Thoracic aorta (tissue), 2 donors: Measurements from ENCODE around the gene TLE3. TPM values are rescaled to one million over a fixed set of nuclear protein-coding genes. Genes with fewer than 3 reads are reported as not detected.

Source experiments
- ATAC-seq: fragments of 150-250 bp; one replicate; pipeline ENCODE4 v1.8.0; 2017; ENCODE audit warnings: low read depth; ENCODE audit not compliant: insufficient number of reproducible peaks, low FRiP score
- DNase-seq: peaks from one replicate; pipeline ENCODE4 v3.0.0-alpha.2; 2020; ENCODE audit warnings: low spot score
- H3K27ac ChIP-seq, 2 donors: fragments of 200-600 bp; sonication (generic); 1 replicate in 1 of 2; 2 replicates in 1 of 2; pipeline ENCODE4 v1.5.1; 2016; ENCODE audit warnings: mild to moderate bottlenecking in 2 of 2, moderate library complexity in 2 of 2
- H3K27me3 ChIP-seq: fragments of 200-600 bp; sonication (generic); replicated peaks from 2 replicates; pipeline ENCODE4 v1.6.0; 2016; ENCODE audit warnings: mild to moderate bottlenecking; ENCODE audit not compliant: insufficient read depth
- H3K36me3 ChIP-seq: fragments of 200-600 bp; sonication (generic); one replicate; pipeline ENCODE4 v1.5.1; 2016
- H3K4me1 ChIP-seq, 2 donors: fragments of 200-600 bp; sonication (generic); 1 replicate in 1 of 2; 2 replicates in 1 of 2; pipeline versions ENCODE4 v1.5.1 to v1.6.0; 2016; ENCODE audit warnings: low read depth in 2 of 2, mild to moderate bottlenecking in 1 of 2; ENCODE audit not compliant: control insufficient read depth in 1 of 2
- H3K4me3 ChIP-seq: fragments of 200-600 bp; sonication (generic); 2 replicates; pipeline ENCODE4 v1.5.1; 2016; ENCODE audit warnings: mild to moderate bottlenecking
- H3K9me3 ChIP-seq: fragments of 200-600 bp; sonication (generic); 2 replicates; pipeline ENCODE4 v1.5.1; 2016
- total RNA-seq, 2 donors: library from RNA; depleted of rRNA; stranded (reverse); fragments of >200 nt; gene quantifications; one replicate each; pipeline versions ENCODE4 v1.1.0 to v1.2.3, GENCODE V29; 2016
- TF ChIP-seq, protein P1 (sequence below): fragments of 200-600 bp; sonication (generic); IDR thresholded peaks from one replicate; pipeline ENCODE4 v1.5.1; 2019; ENCODE audit warnings: antibody characterized with exemption

The TLE3 gene
- total RNA-seq, 2 donors from 2014 or later: 78.3 to 124 TPM

DNA sequence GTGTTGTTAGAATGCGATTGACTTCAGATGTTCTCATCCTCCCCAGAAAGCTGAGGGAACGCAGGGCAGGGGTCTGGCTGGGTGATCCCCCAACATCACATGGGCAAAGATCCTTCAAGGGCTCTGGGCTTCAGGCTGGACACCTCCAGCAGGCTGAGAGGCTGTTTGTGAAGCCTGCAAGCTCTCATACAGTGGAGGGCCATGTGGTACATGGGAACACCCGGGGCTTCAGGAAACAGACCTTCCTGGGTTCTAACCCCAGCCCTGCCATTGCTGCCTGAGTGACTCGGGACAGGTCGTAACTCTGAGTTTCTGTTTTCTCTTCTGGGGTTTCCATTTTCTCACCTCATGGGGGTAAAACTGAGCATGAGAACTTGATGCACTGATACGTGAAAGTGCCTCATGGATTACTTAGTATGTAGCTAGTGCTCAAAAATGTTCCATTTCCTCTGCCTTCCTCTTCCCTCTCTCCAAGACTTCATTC is 81.2 kb downstream of the TLE3 start:
- Histone ChIP-seq H3K36me3 (no peaks in the 10 kb centered on the region), H3K9me3 (no peaks in the 10 kb centered on the region), H3K27me3 (no peaks in the 10 kb centered on the region), H3K27ac (no peak overlapping the region), H3K4me3 (no peak overlapping the region), H3K4me1 (no peaks in the 10 kb centered on the region)
- DNase-seq: no peak
- ATAC-seq: no peak
- TF ChIP-seq, protein P1, sequence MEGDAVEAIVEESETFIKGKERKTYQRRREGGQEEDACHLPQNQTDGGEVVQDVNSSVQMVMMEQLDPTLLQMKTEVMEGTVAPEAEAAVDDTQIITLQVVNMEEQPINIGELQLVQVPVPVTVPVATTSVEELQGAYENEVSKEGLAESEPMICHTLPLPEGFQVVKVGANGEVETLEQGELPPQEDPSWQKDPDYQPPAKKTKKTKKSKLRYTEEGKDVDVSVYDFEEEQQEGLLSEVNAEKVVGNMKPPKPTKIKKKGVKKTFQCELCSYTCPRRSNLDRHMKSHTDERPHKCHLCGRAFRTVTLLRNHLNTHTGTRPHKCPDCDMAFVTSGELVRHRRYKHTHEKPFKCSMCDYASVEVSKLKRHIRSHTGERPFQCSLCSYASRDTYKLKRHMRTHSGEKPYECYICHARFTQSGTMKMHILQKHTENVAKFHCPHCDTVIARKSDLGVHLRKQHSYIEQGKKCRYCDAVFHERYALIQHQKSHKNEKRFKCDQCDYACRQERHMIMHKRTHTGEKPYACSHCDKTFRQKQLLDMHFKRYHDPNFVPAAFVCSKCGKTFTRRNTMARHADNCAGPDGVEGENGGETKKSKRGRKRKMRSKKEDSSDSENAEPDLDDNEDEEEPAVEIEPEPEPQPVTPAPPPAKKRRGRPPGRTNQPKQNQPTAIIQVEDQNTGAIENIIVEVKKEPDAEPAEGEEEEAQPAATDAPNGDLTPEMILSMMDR: no peak

DNA sequence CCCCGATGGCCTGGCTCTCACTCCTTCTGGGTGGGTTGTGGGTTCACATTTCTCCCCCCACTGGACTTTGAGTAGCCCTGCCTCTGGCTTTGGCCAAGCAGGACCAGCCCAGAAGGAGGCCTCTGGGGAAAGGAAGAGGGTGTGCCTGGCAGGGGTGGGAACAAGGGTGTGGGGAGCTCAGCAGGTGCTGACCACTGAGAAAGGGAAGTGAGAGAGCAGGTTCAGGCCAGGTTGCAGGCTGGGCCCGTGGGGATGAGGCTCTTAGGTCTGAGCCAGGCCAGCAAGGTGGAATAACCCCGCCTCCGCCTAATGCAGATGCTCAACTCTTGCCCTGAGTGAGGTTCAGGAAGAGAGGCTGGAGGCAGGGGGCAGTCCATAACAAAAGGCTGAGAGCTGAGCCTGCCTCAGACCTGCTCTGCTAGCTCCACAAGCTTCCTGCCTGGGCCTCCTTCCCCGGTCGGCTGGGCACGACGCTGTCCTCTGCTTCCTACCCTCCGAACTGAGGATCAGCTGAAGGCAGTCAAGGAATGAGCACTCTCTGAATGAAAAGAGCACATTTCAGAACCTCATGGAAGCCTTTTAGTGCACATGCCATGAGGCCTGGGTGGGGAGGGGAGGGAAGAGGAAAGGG is 82.7 kb downstream of the TLE3 start:
- H3K36me3 ChIP-seq: no peaks in the 10 kb centered on the region
- H3K27ac ChIP-seq: no peak overlapping the region
- no peaks in the 10 kb centered on the region for H3K4me1 ChIP-seq
- no peak overlapping the region for H3K4me3 ChIP-seq
- DNase-seq (no peak), ATAC-seq (no peak)
- no peaks in the 10 kb centered on the region for H3K27me3 ChIP-seq
- H3K9me3 ChIP-seq: no peaks in the 10 kb centered on the region
- TF ChIP-seq, protein P1: no peak

DNA sequence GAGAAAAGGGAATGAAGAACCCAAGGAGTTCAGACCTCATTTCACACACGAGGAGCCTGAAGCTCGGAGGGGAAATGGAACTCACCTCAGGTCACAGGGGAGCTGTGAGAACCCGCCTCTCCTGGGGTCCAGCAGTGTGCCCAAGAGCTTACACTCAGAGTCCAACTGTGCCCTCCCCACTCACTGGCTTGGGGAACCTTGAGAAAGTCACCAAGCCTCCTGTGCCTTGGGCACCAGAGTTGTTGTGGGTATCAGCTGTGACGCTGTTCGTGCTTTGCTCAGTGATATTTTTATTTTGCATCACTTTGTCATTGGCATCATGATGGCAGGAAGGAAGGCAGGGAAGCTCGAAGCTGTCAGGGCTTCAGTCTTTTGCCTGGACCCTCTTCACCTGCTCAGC is 83.4 kb downstream of the TLE3 start:
- Histone ChIP-seq H3K27ac (no peak overlapping the region), H3K4me1 (no peaks in the 10 kb centered on the region), H3K9me3 (no peaks in the 10 kb centered on the region), H3K36me3 (no peaks in the 10 kb centered on the region), H3K4me3 (no peak overlapping the region), H3K27me3 (no peaks in the 10 kb centered on the region)
- no peak for DNase-seq
- ATAC-seq: no peak
- TF ChIP-seq, protein P1: no peak

DNA sequence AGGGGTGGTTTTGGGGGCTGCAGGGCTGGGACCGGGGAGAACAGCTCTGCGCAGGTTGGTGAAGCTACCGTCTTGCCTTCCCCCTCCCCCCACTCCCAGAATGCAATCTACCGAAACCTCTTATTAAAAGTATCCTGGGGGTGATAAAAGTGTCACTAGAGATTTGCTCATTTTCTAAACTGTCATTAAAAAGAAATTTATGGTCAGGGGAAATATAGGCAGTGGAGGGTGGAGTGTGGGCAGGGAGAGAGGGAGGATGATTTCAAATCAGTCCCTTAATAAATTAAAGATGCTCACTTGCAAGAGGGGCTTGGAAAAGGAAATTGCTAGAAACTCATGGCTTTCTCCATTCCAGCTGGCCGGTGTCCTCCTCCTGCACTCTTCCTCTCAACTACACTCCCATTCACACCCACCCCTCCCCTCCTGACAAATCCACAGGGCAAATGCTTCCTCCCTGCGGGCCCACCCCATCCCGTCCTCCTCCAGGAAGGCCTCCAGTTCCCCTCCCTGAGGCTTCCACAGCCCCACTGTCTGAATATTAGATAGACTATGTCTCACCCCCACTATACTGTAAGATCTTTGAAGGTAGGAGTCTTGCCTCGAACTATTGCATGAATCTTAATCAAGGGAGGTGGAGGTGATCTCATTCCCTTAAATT is 83.9 kb downstream of the TLE3 start:
- no peaks in the 10 kb centered on the region for H3K36me3 ChIP-seq
- TF ChIP-seq, protein P1: no peak
- no peaks in the 10 kb centered on the region for H3K27me3 ChIP-seq
- no peak overlapping the region for H3K27ac ChIP-seq
- no peak for DNase-seq
- no peak for ATAC-seq
- H3K4me3 ChIP-seq: no peak overlapping the region
- no peaks in the 10 kb centered on the region for H3K4me1 ChIP-seq
- no peaks in the 10 kb centered on the region for H3K9me3 ChIP-seq

DNA sequence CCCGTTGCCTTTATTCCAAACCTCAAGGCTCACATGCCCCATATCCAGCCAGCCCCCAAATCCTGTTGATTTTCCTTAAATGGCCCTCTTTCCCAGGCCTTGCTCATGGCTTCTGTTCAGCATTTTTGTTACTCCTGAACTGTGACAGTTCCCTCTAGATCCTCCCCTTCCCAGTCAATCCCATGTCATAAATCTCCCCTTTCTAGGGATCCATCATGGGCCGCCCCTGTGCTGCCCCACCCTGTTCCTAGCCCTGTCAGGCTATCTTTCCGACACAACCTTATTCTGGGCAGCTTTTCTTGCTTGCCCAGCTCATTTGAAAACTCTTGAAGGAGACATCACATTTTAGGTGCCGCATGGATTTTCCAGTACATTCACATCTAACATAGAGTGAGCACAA is 84.8 kb downstream of the TLE3 start:
- DNase-seq: no peak

More for the DNA sequence above, 84.8 kb downstream of the TLE3 start:
- Histone ChIP-seq H3K4me1 (no peaks in the 10 kb centered on the region), H3K27ac (no peak overlapping the region), H3K27me3 (no peaks in the 10 kb centered on the region), H3K36me3 (no peaks in the 10 kb centered on the region), H3K4me3 (no peak overlapping the region), H3K9me3 (no peaks in the 10 kb centered on the region)
- TF ChIP-seq, protein P1: no peak
- no peak for ATAC-seq
